Osteoblast (primary cell): ENCODE results near the gene PRSS50. TPM values are rescaled to one million over a fixed set of nuclear protein-coding genes. Genes with fewer than 3 reads are reported as not detected.

Experiments
- DNase-seq: peaks from one replicate; pipeline ENCODE4 v3.0.0; 2011; ENCODE audit warnings: low spot score, mixed read lengths; ENCODE audit not compliant: insufficient read length; ENCODE audit errors: missing footprints
- H2AFZ ChIP-seq: 2 replicates; pipeline ENCODE4 v1.6.0; 2011; ENCODE audit warnings: mild to moderate bottlenecking, low read length
- H3K27ac ChIP-seq: 2 replicates; pipeline ENCODE4 v1.5.1; 2011; ENCODE audit warnings: mild to moderate bottlenecking, low read depth, low read length, moderate library complexity
- H3K27me3 ChIP-seq: 2 replicates; pipeline ENCODE4 v1.6.0; 2012; ENCODE audit warnings: mild to moderate bottlenecking, control low read depth, inconsistent platforms, low read length, moderate library complexity; ENCODE audit not compliant: insufficient read depth
- H3K36me3 ChIP-seq: 2 replicates; pipeline ENCODE4 v1.5.1; 2011; ENCODE audit warnings: mild to moderate bottlenecking, low read length, control low read depth, moderate library complexity; ENCODE audit not compliant: insufficient read depth
- H3K4me1 ChIP-seq: 2 replicates; pipeline ENCODE4 v1.5.1; 2011; ENCODE audit warnings: mild to moderate bottlenecking, low read length, control low read depth, moderate library complexity; ENCODE audit not compliant: insufficient read depth
- H3K4me2 ChIP-seq: 2 replicates; pipeline ENCODE4 v1.6.0; 2011; ENCODE audit warnings: mild to moderate bottlenecking, low read length; ENCODE audit not compliant: insufficient read depth
- H3K4me3 ChIP-seq: fragments of 200-600 bp; sonication (generic); 3 replicates; pipeline ENCODE4 v1.5.1; 2012; ENCODE audit warnings: mild to moderate bottlenecking, low read length, inconsistent platforms; ENCODE audit not compliant: insufficient read depth
- H3K79me2 ChIP-seq: 2 replicates; pipeline ENCODE4 v1.6.0; 2012; ENCODE audit warnings: mild to moderate bottlenecking, low read length, control low read depth, inconsistent platforms; ENCODE audit not compliant: insufficient read depth
- H3K9me3 ChIP-seq: 2 replicates; pipeline ENCODE4 v1.5.1; 2011; ENCODE audit warnings: low read depth, low read length, control low read depth
- H4K20me1 ChIP-seq: 2 replicates; pipeline ENCODE4 v1.6.0; 2012; ENCODE audit warnings: mild to moderate bottlenecking, low read length, control low read depth; ENCODE audit not compliant: insufficient read depth
- CTCF ChIP-seq: IDR thresholded peaks from 2 replicates; pipeline ENCODE4 v1.5.1; 2011; ENCODE audit warnings: mild to moderate bottlenecking, low read depth, low read length, moderate library complexity; ENCODE audit errors: extremely low read depth
- total RNA-seq: library from RNA; depleted of rRNA; stranded (reverse); fragments of >200 nt; gene quantifications from 2 replicates; pipeline ENCODE4 v1.2.3, GENCODE V29; 2012

Gene PRSS50
- total RNA-seq, 1 donor: not detected

DNA sequence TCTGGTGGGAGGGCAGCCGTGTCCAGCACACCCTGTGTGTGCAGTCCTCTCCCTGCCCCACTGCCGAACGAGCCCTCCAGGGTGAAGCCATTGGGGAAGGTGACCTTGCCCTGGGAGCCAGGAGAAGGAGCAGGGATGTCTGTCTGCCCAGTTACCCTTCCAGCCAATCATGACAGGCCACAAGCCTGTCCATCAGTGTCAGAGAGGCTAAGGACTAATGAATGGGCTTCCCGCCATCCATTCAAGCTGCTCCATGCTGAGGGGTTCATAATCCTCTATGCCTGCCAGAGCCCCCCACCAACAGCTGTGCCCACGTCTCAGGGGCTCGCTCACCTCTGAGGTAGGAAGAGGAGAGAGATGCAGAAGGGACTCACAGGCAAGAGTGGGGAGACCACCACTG, 39.4 kb downstream of the PRSS50 start:
- Histone ChIP-seq H3K27ac (no peak overlapping the region), H3K9me3 (no peaks in the 10 kb centered on the region), H3K79me2 (no peaks in the 10 kb centered on the region), H2AFZ (no peak overlapping the region), H3K4me1 (no peaks in the 10 kb centered on the region), H3K36me3 (no peaks in the 10 kb centered on the region), H3K27me3 (no peaks in the 10 kb centered on the region), H3K4me3 (no peak overlapping the region), H4K20me1 (no peaks in the 10 kb centered on the region), H3K4me2 (no peak overlapping the region)
- peak; percentile 31 for DNase-seq
- no peak for TF ChIP-seq CTCF

DNA sequence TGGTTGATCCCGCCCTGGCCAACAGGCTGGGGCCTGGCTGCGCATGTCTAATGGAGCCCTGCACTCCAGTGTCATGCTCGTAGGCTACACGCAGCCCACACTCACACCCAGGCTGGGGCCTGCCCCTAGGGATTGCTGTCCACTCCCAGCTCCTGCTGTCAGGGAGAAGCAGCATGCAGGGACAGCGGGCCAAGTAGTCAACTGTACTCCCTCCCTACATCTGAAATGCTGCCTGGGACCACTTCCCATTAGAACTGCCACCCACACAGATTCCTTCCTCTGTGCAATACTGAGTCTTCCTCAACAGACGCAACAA, 40.3 kb downstream of the PRSS50 start:
- H3K4me1 ChIP-seq: no peaks in the 10 kb centered on the region
- H3K4me3 ChIP-seq: no peak overlapping the region
- H3K27me3 ChIP-seq: no peaks in the 10 kb centered on the region
- H3K9me3 ChIP-seq: no peaks in the 10 kb centered on the region
- peak; percentile 86 for DNase-seq
- no peak overlapping the region for H3K4me2 ChIP-seq
- H3K36me3 ChIP-seq: no peaks in the 10 kb centered on the region
- no peak overlapping the region for H3K27ac ChIP-seq
- H4K20me1 ChIP-seq: no peaks in the 10 kb centered on the region
- TF ChIP-seq CTCF: no peak
- no peak overlapping the region for H2AFZ ChIP-seq
- H3K79me2 ChIP-seq: no peaks in the 10 kb centered on the region

DNA sequence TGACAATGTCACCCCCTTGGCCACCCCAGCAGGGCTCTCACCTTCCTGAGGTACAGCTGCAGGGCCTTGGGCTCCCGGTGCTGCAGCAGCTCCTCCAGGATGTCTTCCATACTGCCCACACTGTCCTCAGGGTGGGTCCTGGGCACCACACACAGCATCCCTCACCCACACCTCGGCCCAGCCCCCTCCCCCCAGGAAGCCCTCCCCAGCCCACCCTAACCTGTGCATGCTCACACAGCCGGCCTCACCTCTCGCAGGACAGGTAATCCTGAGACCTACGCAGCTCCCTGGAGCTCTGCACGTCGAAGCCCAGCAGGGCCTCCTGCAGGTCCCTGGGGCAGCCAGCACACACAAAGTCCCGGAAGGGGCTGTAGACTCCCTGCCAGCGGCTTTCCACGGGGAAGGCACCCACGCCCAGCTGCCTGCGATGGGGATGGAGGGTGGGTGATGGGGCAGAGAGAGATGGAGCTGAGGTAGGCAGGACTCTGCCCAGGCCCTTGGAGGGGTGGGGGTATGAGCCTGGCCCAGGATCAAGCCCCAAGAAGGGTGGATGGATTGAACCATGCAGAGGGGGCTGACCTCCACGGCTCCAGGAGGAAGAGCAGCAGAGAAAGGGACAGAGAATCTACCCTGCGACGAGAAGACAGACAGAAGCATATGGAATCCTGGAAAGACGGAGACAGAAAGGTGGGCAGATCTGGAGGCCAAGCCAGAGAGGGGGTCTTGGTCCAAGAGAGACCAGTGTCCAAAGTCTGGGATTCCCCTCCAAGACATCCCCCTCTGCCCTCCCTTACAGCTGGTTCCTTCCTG, 40.9 kb downstream of the PRSS50 start:
- no peak overlapping the region for H2AFZ ChIP-seq
- DNase-seq: peak; percentile 72
- H3K27me3 ChIP-seq: no peaks in the 10 kb centered on the region
- H3K9me3 ChIP-seq: no peaks in the 10 kb centered on the region
- no peaks in the 10 kb centered on the region for H3K36me3 ChIP-seq
- no peak overlapping the region for H3K27ac ChIP-seq
- no peaks in the 10 kb centered on the region for H3K4me1 ChIP-seq
- H3K4me2 ChIP-seq: no peak overlapping the region
- H3K4me3 ChIP-seq: no peak overlapping the region
- H3K79me2 ChIP-seq: no peaks in the 10 kb centered on the region
- no peak for TF ChIP-seq CTCF
- H4K20me1 ChIP-seq: no peaks in the 10 kb centered on the region

DNA sequence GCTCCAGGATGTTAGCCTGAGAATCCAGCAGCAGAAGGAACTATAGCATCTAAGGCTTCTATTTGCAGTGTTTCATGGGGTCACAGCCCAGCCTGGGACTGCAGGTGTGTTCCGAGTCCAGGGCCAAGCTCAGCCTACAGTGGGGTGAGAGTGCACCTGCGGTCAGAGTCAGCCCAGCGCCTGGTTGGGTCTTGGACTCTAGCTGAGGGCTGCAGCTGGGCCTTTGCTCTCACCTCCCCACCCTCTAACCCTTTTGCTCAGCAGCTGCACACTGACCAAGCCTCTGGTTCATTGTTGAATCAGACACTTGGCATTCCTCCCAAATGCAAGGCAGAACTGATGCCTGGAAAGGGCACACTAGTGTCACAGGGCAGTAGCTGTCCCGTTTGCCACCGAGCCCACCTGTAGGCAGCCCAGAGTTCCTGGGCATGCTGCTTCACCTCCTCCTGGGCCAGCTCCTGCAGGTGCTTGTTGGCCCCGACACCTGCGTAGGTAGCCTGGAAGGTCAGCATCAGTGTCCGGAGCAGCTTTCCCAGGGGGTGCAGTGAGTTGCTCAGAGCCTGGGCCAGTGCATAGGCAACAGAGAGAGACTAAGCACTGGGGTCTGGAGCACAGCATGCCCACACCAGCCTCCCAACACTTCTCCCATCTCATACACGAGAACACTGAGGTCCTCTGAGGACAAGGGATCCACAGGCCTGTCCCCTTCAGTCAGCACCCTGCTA, 41.7 kb downstream of the PRSS50 start:
- Histone ChIP-seq H3K4me2 (no peak overlapping the region), H3K9me3 (no peaks in the 10 kb centered on the region), H3K4me3 (no peak overlapping the region), H3K4me1 (no peaks in the 10 kb centered on the region), H3K27me3 (no peaks in the 10 kb centered on the region), H3K79me2 (no peaks in the 10 kb centered on the region), H3K27ac (no peak overlapping the region), H2AFZ (no peak overlapping the region), H3K36me3 (no peaks in the 10 kb centered on the region), H4K20me1 (no peaks in the 10 kb centered on the region)
- peak; percentile 96 for DNase-seq
- TF ChIP-seq CTCF: no peak
